ENCODE data around the gene IL1RAP. TPM values are rescaled to one million over a fixed set of nuclear protein-coding genes. Genes with fewer than 3 reads are reported as not detected.

Gene IL1RAP
- total RNA-seq, 2 experiments from 2014 or later, result 10.3 to 11.6 TPM

DNA sequence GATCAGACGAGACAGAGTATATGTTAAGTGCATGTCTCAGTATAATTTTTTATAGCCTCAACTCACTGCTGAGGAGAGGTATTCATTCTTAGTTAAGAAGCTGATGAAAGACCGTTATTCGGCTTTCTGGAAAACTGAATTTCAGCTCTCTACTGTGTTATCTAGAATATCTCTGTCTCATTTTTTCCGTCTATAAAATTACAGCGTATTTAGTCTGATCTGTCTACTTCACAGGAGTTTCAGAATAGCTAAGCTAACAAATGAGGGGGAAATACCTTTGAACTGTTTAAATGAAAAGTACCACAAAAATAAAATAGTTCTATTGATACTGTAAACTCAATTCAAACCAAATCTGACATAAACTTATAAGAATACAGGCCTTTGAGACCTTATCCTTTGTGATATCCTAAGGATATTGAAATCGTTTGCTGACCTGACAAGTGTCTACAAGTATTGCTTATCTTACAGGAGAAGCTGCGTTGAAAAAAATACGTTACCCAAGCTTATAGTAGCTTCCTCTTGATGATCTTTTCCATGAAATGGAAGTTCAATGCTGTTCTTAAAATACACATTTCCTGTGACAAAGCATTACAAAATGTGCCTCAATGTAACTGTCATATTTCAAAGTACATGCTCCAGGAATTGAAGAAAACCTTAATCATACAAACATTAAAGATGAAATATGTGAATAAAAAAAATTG is 104.6 kb downstream of the IL1RAP start:
- POLR2A ChIA-PET, result interaction anchor here (0.8 to 2.7 kb wide), 7 partner anchors 12 to 113 kb away, joined by 3 to 44 read pairs (median 6); partner anchors contain the start of gene IL1RAP
- DNase-seq (no peak), ATAC-seq (peak; percentile 80)
- peak overlapping the region; percentile 37 for H3K4me3 Mint-ChIP-seq
- no peaks in the 10 kb centered on the region for H3K27me3 Mint-ChIP-seq (ENCODE audit: low read depth)
- no peaks in the 10 kb centered on the region for H3K9me3 Mint-ChIP-seq (ENCODE audit: insufficient read depth)
- peak overlapping the region; percentile 82 for H3K27ac Mint-ChIP-seq
- peaks cover 32% of the 10 kb centered on the region for H3K36me3 Mint-ChIP-seq (ENCODE audit: low read depth)
- H3K4me1 Mint-ChIP-seq (ENCODE audit: low read depth), result peaks cover 60% of the 10 kb centered on the region
- CTCF ChIA-PET, result interaction anchor here (0.6 to 2.5 kb wide), 13 partner anchors 11 to 112 kb away, joined by 3 to 10 read pairs (median 4); no protein-coding TSS in a partner anchor

DNA sequence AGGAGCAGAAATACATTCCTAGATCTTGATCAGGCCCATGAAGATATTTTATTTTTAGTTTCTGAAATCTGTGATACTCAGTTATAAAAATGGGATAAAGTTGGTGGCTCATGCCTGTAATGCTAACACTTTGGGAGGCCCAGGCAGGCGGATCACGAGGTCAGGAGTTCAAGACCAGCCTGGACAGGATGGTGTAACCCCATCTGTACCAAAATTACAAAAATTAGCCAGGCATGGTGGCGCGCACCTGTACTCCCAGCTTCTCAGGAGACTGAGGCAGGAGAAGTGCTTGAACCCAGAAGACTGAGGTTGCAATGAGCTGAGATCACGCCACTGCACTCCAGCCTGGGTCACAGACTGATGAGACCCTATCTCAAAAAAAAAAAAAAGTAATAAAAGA is 105.5 kb downstream of the IL1RAP start:
- ChIA-PET POLR2A (interaction anchor here (0.8 to 2.7 kb wide), 3 partner anchors 38 to 105 kb away, joined by 3 to 44 read pairs (median 7); partner anchors contain the start of gene IL1RAP), CTCF (interaction anchor here (2.1 to 2.5 kb wide), 4 partner anchors 10 to 106 kb away, joined by 6 to 10 read pairs (median 7); no protein-coding TSS in a partner anchor)
- Mint-ChIP-seq H3K27ac (peak overlapping the region; percentile 82), H3K9me3 (ENCODE audit: insufficient read depth) (no peaks in the 10 kb centered on the region), H3K4me3 (peak overlapping the region; percentile 37), H3K27me3 (ENCODE audit: low read depth) (no peaks in the 10 kb centered on the region), H3K4me1 (ENCODE audit: low read depth) (peaks cover 59% of the 10 kb centered on the region), H3K36me3 (ENCODE audit: low read depth) (peaks cover 36% of the 10 kb centered on the region)
- DNase-seq, result no peak
- ATAC-seq, result no peak

DNA sequence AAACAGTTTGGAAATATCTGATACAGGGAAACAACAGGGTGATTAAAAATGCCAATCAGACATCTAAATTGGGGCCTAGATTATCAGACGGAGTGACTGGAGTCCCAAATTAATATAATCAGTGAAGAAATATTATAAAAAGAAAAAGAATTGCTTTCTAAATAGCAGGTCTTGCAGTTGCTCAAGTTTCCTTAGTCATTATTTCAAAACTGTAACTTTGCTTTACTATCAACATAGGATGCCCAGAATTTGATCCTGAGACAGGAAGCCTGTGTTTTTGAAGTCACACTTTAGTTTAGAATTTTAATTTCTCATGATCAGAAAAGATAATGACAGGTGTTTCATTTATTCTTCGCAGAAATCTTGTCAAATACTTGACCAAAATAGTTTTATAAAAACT is 105.9 kb downstream of the IL1RAP start:
- Mint-ChIP-seq H3K4me3 (no peak overlapping the region), H3K4me1 (ENCODE audit: low read depth) (peaks cover 58% of the 10 kb centered on the region), H3K9me3 (ENCODE audit: insufficient read depth) (no peaks in the 10 kb centered on the region), H3K27me3 (ENCODE audit: low read depth) (no peaks in the 10 kb centered on the region), H3K27ac (no peak overlapping the region), H3K36me3 (ENCODE audit: low read depth) (peaks cover 38% of the 10 kb centered on the region)
- ChIA-PET CTCF (interaction anchor here (2.5 kb wide), 1 partner anchor 77 kb away, joined by 10 read pairs; no protein-coding TSS in a partner anchor), POLR2A (interaction anchor here (2.7 kb wide), 1 partner anchor 106 kb away, joined by 44 read pairs; the partner anchor contains the start of gene IL1RAP)
- no peak for DNase-seq
- ATAC-seq, result no peak

DNA sequence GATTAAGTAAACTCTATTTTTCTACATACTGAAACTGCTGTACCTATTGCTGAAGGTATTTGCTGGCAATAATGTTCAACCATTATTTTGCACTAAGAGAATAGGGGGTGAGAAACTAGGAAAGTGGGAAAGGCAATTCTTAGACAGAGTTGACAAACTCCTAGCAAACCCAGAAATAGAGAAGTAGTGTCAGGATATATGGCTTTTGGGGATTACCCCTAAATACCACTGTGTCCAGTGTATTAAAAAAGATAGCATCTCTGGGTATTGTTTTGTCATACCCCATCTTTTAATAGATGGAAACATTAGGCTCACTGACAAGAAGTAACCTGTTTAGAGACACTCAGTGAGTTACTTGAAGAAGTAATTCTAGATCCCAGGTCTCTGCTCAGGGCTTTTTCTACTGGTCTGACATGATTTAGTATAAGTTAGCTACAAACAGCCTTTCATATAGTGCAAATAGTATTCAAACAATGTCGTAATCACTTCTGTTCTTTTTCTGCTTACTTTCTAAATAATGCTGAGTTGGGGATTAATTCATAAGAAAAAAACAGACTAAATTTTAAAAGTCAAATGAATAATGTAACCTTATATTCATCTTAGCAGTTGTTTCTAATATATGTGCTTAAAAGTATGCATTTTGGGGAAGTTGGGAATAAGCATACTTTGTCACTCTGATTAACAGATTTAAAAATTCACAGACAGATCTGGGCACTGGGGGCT is 107.2 kb downstream of the IL1RAP start:
- DNase-seq (no peak), ATAC-seq (no peak)
- ChIA-PET CTCF (interaction anchor here (0.7 to 1.4 kb wide), 3 partner anchors 8 to 107 kb away, joined by 3 to 4 read pairs (median 3); partner anchors contain the start of gene IL1RAP), POLR2A (interaction anchor here (1.0 kb wide), 1 partner anchor 107 kb away, joined by 3 read pairs; the partner anchor contains the start of gene IL1RAP)
- no peaks in the 10 kb centered on the region for H3K9me3 Mint-ChIP-seq (ENCODE audit: insufficient read depth)
- no peak overlapping the region for H3K4me3 Mint-ChIP-seq
- H3K27me3 Mint-ChIP-seq (ENCODE audit: low read depth), result no peaks in the 10 kb centered on the region
- H3K36me3 Mint-ChIP-seq (ENCODE audit: low read depth), result peaks cover 34% of the 10 kb centered on the region
- peaks cover 57% of the 10 kb centered on the region for H3K4me1 Mint-ChIP-seq (ENCODE audit: low read depth)
- no peak overlapping the region for H3K27ac Mint-ChIP-seq

DNA sequence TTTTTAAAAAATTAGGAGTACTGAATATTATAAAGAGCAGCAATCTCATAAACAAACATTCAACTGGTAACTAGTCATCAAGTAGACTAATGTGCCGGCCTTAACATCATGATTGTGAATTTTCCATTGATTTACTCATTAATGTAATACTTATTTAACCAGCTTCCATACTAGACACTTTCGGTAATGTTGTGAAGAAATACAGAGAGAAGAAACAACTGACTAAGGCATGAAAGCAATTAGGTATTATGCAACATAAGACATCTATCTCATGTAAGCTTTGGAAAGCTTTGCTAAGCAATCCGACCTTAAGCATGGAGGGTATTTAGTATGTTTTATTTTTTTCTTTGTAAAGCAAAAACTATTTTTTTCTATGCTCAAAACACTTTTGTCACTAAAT is 108.0 kb downstream of the IL1RAP start:
- no peaks in the 10 kb centered on the region for H3K27me3 Mint-ChIP-seq (ENCODE audit: low read depth)
- ChIA-PET CTCF (interaction anchor here (0.7 to 1.4 kb wide), 3 partner anchors 9 to 108 kb away, joined by 3 to 4 read pairs (median 3); partner anchors contain the start of gene IL1RAP), POLR2A (no interaction called here)
- no peak overlapping the region for H3K27ac Mint-ChIP-seq
- DNase-seq (no peak), ATAC-seq (no peak)
- peaks cover 27% of the 10 kb centered on the region for H3K36me3 Mint-ChIP-seq (ENCODE audit: low read depth)
- H3K4me1 Mint-ChIP-seq (ENCODE audit: low read depth), result peaks cover 48% of the 10 kb centered on the region
- H3K9me3 Mint-ChIP-seq (ENCODE audit: insufficient read depth), result no peaks in the 10 kb centered on the region
- no peak overlapping the region for H3K4me3 Mint-ChIP-seq

DNA sequence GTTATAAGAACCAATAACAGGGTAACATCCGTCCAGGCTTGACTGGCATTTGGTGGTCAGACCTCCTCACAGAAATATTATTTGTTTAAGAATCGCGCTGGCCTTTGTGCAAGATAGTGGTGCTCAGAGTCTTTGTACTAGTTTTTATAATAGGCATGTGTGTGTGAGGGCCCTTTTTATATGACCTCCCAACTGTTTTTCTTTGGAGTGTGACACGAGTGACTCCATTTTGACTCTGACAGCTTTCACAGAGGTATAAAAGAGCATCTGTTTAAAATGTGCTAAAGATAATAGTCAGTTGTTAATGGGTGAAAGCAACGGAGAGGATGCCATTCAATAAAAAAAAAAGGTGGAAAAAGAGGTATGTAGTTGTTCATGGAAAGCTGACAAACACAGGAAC is 110.4 kb downstream of the IL1RAP start:
- POLR2A ChIA-PET, result interaction anchor here (0.7 kb wide), 1 partner anchor 111 kb away, joined by 3 read pairs; the partner anchor contains the start of gene IL1RAP
- no peak for DNase-seq
- no peak for ATAC-seq
- H3K4me1 Mint-ChIP-seq (ENCODE audit: low read depth), result peaks cover 24% of the 10 kb centered on the region
- H3K27ac Mint-ChIP-seq, result no peak overlapping the region
- H3K27me3 Mint-ChIP-seq (ENCODE audit: low read depth), result no peaks in the 10 kb centered on the region
- H3K36me3 Mint-ChIP-seq (ENCODE audit: low read depth), result peaks cover 27% of the 10 kb centered on the region
- H3K9me3 Mint-ChIP-seq (ENCODE audit: insufficient read depth), result no peaks in the 10 kb centered on the region
- CTCF ChIA-PET, result no interaction called here
- no peak overlapping the region for H3K4me3 Mint-ChIP-seq

DNA sequence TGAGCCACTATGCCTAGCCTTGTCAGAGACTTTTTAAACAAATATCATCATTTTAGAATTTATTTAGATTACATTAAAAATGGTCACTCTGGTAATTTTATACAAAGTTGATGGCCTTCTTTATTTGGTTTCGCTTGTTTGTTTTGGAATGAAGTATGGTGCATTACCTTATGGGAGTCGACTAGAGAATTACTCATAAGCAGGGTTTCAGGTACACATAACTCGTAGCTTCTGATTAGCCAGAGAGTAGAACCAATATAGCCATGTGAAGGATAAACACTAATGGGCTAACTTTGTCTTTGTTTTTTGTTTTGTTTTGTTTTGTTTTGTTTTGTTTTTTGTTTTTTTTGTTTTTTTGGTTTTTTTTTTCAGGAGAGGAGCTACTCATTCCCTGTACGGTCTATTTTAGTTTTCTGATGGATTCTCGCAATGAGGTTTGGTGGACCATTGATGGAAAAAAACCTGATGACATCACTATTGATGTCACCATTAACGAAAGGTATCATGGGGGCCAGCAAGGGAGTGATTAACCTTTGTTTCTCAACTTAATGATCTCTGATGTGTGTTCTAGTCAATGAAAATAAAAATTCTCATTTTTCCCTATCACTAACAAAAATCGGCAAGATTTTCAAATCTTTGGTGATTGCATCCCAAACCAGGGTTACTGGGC is 113.2 kb downstream of the IL1RAP start:
- H3K27me3 Mint-ChIP-seq (ENCODE audit: low read depth), result no peaks in the 10 kb centered on the region
- POLR2A ChIA-PET, result no interaction called here
- no peak for DNase-seq
- no peak for ATAC-seq
- no peaks in the 10 kb centered on the region for H3K9me3 Mint-ChIP-seq (ENCODE audit: insufficient read depth)
- H3K4me3 Mint-ChIP-seq, result no peak overlapping the region
- H3K36me3 Mint-ChIP-seq (ENCODE audit: low read depth), result peaks cover 25% of the 10 kb centered on the region
- peaks cover 23% of the 10 kb centered on the region for H3K4me1 Mint-ChIP-seq (ENCODE audit: low read depth)
- H3K27ac Mint-ChIP-seq, result no peak overlapping the region
- CTCF ChIA-PET, result interaction anchor here (2.4 kb wide), 1 partner anchor 112 kb away, joined by 5 read pairs; no protein-coding TSS in a partner anchor

DNA sequence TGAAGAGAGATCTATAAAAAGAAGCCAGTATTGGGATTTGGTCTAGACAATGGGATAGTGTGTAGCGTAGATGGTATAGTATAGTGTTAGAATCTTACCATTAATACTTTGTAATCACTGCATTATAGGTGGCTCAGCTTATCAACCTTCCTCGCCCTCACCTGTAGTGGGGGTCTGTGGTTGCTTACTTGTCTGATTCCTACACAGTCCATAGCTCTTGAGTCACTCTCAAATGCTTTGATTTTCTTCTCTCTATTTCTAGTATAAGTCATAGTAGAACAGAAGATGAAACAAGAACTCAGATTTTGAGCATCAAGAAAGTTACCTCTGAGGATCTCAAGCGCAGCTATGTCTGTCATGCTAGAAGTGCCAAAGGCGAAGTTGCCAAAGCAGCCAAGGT is 115.2 kb downstream of the IL1RAP start:
- no peak overlapping the region for H3K27ac Mint-ChIP-seq
- H3K9me3 Mint-ChIP-seq (ENCODE audit: insufficient read depth), result no peaks in the 10 kb centered on the region
- peaks cover 21% of the 10 kb centered on the region for H3K36me3 Mint-ChIP-seq (ENCODE audit: low read depth)
- ChIA-PET POLR2A (no interaction called here), CTCF (interaction anchor here (0.9 to 1.6 kb wide), 2 partner anchors 11 to 13 kb away, joined by 3 to 6 read pairs; no protein-coding TSS in a partner anchor)
- no peak for ATAC-seq
- no peak for DNase-seq
- no peaks in the 10 kb centered on the region for H3K27me3 Mint-ChIP-seq (ENCODE audit: low read depth)
- peaks cover 16% of the 10 kb centered on the region for H3K4me1 Mint-ChIP-seq (ENCODE audit: low read depth)
- no peak overlapping the region for H3K4me3 Mint-ChIP-seq

DNA sequence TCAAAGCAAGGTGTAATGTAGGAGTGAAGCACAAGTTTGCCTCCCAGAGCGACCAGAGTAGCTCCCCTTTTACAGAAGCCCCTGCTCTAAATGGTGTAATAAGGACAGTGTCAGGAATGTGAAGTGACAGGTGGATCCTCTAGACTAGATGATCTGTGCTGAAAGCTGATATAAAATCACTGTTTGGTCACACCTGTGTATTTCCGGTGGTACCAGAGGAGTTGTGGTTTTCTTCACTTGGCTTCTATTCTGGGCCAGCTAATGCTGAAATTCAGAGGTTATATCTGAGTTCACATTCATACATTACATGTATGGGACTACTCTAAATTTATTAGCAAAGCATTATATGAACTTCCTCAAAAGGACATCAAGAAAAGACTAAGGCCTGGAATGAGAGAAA is 117.4 kb downstream of the IL1RAP start:
- H3K27ac Mint-ChIP-seq, result no peak overlapping the region
- peaks cover 17% of the 10 kb centered on the region for H3K36me3 Mint-ChIP-seq (ENCODE audit: low read depth)
- no peaks in the 10 kb centered on the region for H3K9me3 Mint-ChIP-seq (ENCODE audit: insufficient read depth)
- ChIA-PET POLR2A (no interaction called here), CTCF (no interaction called here)
- DNase-seq (no peak), ATAC-seq (no peak)
- H3K4me1 Mint-ChIP-seq (ENCODE audit: low read depth), result peaks cover 7% of the 10 kb centered on the region
- H3K27me3 Mint-ChIP-seq (ENCODE audit: low read depth), result no peaks in the 10 kb centered on the region
- H3K4me3 Mint-ChIP-seq, result no peak overlapping the region

DNA sequence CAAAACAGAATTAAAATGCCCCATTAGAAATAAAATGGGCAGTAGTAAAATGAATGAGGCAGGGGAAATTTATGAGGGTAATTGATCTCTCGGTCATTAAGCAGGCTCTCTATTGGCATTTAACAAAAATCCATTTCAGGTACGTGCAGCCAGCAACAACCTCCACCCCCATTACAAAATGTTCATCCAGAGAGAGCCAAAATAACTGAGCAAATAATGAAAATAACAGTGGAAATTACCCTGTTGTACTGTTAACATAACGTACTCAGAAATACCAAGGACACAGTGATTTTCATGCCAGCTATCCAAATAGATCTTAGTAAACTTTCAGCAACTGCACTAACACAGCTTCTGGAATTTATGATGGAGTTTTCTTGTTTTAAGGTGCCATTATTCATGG is 127.7 kb downstream of the IL1RAP start:
- Mint-ChIP-seq H3K36me3 (ENCODE audit: low read depth) (peaks cover 8% of the 10 kb centered on the region), H3K27ac (no peak overlapping the region), H3K27me3 (ENCODE audit: low read depth) (no peaks in the 10 kb centered on the region), H3K9me3 (ENCODE audit: insufficient read depth) (no peaks in the 10 kb centered on the region), H3K4me1 (ENCODE audit: low read depth) (no peaks in the 10 kb centered on the region), H3K4me3 (no peak overlapping the region)
- DNase-seq, result no peak
- CTCF ChIA-PET, result no interaction called here
- ATAC-seq, result no peak
- POLR2A ChIA-PET, result no interaction called here

DNA sequence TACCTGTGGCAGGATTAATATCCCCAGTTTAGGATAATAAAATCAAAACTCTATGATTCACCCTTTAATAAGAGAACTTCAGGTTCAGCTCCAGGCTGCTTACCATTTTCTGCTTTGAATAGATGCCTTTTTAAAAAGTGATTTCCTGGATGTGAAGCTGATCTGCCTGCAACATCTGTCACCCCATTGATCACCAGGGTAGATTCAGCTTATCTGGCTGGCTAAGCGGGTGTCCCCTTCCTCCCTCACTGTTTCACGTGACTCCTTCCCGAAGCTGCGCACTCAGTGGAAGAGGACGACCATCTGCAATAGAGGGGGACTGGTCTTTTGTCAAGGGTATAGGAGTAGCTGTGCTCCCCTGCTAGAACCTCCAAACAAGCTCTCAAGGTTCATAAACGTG is 128.1 kb downstream of the IL1RAP start:
- peaks cover 8% of the 10 kb centered on the region for H3K36me3 Mint-ChIP-seq (ENCODE audit: low read depth)
- ChIA-PET CTCF (interaction anchor here (1.4 kb wide), 1 partner anchor 14 kb away, joined by 3 read pairs; no protein-coding TSS in a partner anchor), POLR2A (no interaction called here)
- no peak for DNase-seq
- no peaks in the 10 kb centered on the region for H3K9me3 Mint-ChIP-seq (ENCODE audit: insufficient read depth)
- H3K4me1 Mint-ChIP-seq (ENCODE audit: low read depth), result no peaks in the 10 kb centered on the region
- no peak for ATAC-seq
- no peak overlapping the region for H3K4me3 Mint-ChIP-seq
- no peak overlapping the region for H3K27ac Mint-ChIP-seq
- H3K27me3 Mint-ChIP-seq (ENCODE audit: low read depth), result no peaks in the 10 kb centered on the region

Data from activated CD8-positive, alpha-beta T cell treated with anti-CD3 and anti-CD28 coated beads, Interleukin-2, amount 10 ng/mL, durations not matched to agents 7 days and 5 days (primary cell).